NCI-H187 treated with DMSO at 0.1 percent for 48 hours (cell line): ENCODE measurements around the gene ORAI2.
"Not testable (repeated sequence)": the region's sequence is repeated elsewhere in the genome, so short reads cannot be mapped to it uniquely, and the experiment has no call there.

Experiments
- DNase-seq: peaks from one replicate; lab custom pipeline; 2025; lab: John Stamatoyannopoulos, UW

ORAI2 gene

GRCh38 chr7:102503141-102503540 is 69.8 kb downstream of the ORAI2 start:
- DNase-seq: not testable (repeated sequence)

GRCh38 chr7:102505298-102506185 is 72.2 kb downstream of the ORAI2 start:
- DNase-seq: not testable (repeated sequence)
